ENCODE measurements around the gene PDE6C. TPM values are rescaled to one million over a fixed set of nuclear protein-coding genes. Genes with fewer than 3 reads are reported as not detected.

PDE6C gene
- total RNA-seq, 1 experiment from 2014 or later = not detected

- no peak for DNase-seq
- no peak overlapping the region for H3K4me3 Mint-ChIP-seq
These were observed 89.5 kb downstream of the PDE6C start for GRCh38 chr10:93701866-93702209.

More at GRCh38 chr10:93701866-93702209, 89.5 kb downstream of the PDE6C start:
- Histone ChIP-seq H3K27ac (ENCODE audit: insufficient read length, low read depth, low read length) (peak overlapping the region; percentile 55), H3K27me3 (ENCODE audit: insufficient read depth, low read length) (no peaks in the 10 kb centered on the region), H4K8ac (replicated peaks; ENCODE audit: insufficient read length, low read depth, low read length) (no peak overlapping the region), H3K9ac (ENCODE audit: extremely low read depth, insufficient read length, low read length) (peak overlapping the region; percentile 81), H3K79me2 (ENCODE audit: insufficient read depth, low read length) (no peaks in the 10 kb centered on the region), H3K14ac (ENCODE audit: insufficient read depth, low read length) (no peak overlapping the region), H3K79me1 (ENCODE audit: insufficient read depth, low read depth, low read length, poor library complexity, severe bottlenecking) (no peaks in the 10 kb centered on the region), H2BK5ac (ENCODE audit: insufficient read length, low read length) (no peak overlapping the region), H2BK20ac (ENCODE audit: low read depth, low read length, poor library complexity, severe bottlenecking) (no peak overlapping the region), H2BK15ac (ENCODE audit: low read depth, low read length) (no peak overlapping the region), H3K56ac (ENCODE audit: insufficient read length, low read depth, low read length) (no peak overlapping the region), H4K91ac (ENCODE audit: insufficient read length, low read depth, low read length) (no peak overlapping the region), H3K4ac (ENCODE audit: low read depth, low read length) (no peak overlapping the region), H2AK5ac (ENCODE audit: insufficient read length, low read length) (no peak overlapping the region), H4K5ac (ENCODE audit: insufficient read length, low read depth, low read length) (no peak overlapping the region), H4K20me1 (ENCODE audit: control insufficient read depth, insufficient read depth, insufficient read length) (no peaks in the 10 kb centered on the region), H2BK12ac (ENCODE audit: insufficient read length, low read depth, low read length) (no peak overlapping the region), H3K9me3 (ENCODE audit: control insufficient read depth, low read depth, low read length) (no peaks in the 10 kb centered on the region), H3K23me2 (ENCODE audit: insufficient read length, low read depth, low read length, poor library complexity, severe bottlenecking) (peaks cover 20% of the 10 kb centered on the region), H3K4me2 (ENCODE audit: insufficient read depth, insufficient read length, low read length) (peak overlapping the region; percentile 98), H3K4me1 (ENCODE audit: insufficient read depth, low read length) (no peaks in the 10 kb centered on the region; the same call in 1 of the 2 replicates), H3T11ph (ENCODE audit: low read length) (peak overlapping the region; percentile 40), H3K23ac (ENCODE audit: insufficient read length, low read depth, low read length) (no peak overlapping the region), H2AFZ (ENCODE audit: low read length) (peak overlapping the region; percentile 43), H2BK120ac (ENCODE audit: low read depth, low read length, poor library complexity, severe bottlenecking) (no peak overlapping the region), H3K18ac (ENCODE audit: insufficient read length, low read depth, low read length) (no peak overlapping the region)
- Mint-ChIP-seq H3K9me3 (no peaks in the 10 kb centered on the region), H3K27ac (no peak overlapping the region), H3K36me3 (ENCODE audit: insufficient read depth in 1 of 3, low read depth in 3 of 3) (peaks cover 2 to 18% (median 18%) of the 10 kb centered on the region in 3 experiments), H3K27me3 (ENCODE audit: low read depth) (no peaks in the 10 kb centered on the region), H3K4me1 (peaks cover 7 to 15% of the 10 kb centered on the region in 2 experiments; a peak in 3 of 4 replicates)
- no CpG with 5 or more reads among the region's 9 CpGs for WGBS (ENCODE audit: extremely low coverage, insufficient read length, low lambda C conversion rate)
- TF ChIP-seq, protein P1, sequence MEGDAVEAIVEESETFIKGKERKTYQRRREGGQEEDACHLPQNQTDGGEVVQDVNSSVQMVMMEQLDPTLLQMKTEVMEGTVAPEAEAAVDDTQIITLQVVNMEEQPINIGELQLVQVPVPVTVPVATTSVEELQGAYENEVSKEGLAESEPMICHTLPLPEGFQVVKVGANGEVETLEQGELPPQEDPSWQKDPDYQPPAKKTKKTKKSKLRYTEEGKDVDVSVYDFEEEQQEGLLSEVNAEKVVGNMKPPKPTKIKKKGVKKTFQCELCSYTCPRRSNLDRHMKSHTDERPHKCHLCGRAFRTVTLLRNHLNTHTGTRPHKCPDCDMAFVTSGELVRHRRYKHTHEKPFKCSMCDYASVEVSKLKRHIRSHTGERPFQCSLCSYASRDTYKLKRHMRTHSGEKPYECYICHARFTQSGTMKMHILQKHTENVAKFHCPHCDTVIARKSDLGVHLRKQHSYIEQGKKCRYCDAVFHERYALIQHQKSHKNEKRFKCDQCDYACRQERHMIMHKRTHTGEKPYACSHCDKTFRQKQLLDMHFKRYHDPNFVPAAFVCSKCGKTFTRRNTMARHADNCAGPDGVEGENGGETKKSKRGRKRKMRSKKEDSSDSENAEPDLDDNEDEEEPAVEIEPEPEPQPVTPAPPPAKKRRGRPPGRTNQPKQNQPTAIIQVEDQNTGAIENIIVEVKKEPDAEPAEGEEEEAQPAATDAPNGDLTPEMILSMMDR (conservative IDR thresholded peaks at IDR 0.05) = no peak

Data from H9 (cell line).